GM10248 (cell line): ENCODE results near the gene DTNA.

ENCODE experiments used
- CTCF ChIA-PET: fragments of 300-600 bp; sonication (Branson Sonifier 250); formaldehyde crosslinking; extraction: SDS; loops from one replicate; lab custom pipeline; 2021; ENCODE audit warnings: antibody characterized with exemption; lab: Yijun Ruan, JAX
- POLR2A ChIA-PET: fragments of 350-650 bp; sonication (Branson Sonifier 250); formaldehyde crosslinking; extraction: SDS; loops from one replicate; lab custom pipeline; 2020; ENCODE audit warnings: antibody characterized with exemption; lab: Yijun Ruan, JAX
- DNase-seq: peaks from one replicate; pipeline ENCODE4 v3.0.0; 2012; ENCODE audit errors: extremely low spot score
- CTCF ChIP-seq: IDR thresholded peaks from 2 replicates; pipeline ENCODE4 v1.5.1; 2012; ENCODE audit warnings: mild to moderate bottlenecking, low read depth; ENCODE audit errors: extremely low read depth, missing control alignments, control extremely low read depth

Gene DTNA

DNA sequence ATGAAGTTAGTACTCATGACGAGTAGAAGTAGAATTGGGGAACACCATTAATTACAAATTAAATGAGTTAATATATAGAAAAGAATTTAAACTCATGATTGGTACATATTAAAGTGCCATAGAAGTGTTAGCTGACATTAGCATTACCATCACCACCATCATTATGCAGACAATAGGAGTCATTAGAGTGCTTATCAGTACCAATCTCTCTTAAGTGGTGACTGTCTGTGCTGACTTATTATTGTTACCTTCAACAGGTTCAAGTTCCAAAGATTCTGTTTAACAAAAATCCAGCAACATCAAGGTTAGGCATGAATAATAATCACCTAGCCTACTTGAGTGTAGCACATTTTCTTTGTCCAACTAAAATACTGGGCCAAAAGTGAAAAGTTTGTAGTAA lies 222.3 kb downstream of the DTNA start:
- no peak for DNase-seq
- POLR2A ChIA-PET, result no interaction called here
- TF ChIP-seq CTCF, result no peak
- CTCF ChIA-PET, result interaction anchor here (0.9 to 1.2 kb wide), 4 partner anchors 7 to 100 kb away, joined by 3 to 4 read pairs (median 3); no protein-coding TSS in a partner anchor

GRCh38 chr18:34932792-34933466 lies 222.8 kb downstream of the DTNA start:
- POLR2A ChIA-PET, result no interaction called here
- TF ChIP-seq CTCF, result no peak
- no peak for DNase-seq
- CTCF ChIA-PET, result interaction anchor here (0.9 to 1.2 kb wide), 4 partner anchors 8 to 100 kb away, joined by 3 to 4 read pairs (median 3); no protein-coding TSS in a partner anchor

GRCh38 chr18:34933909-34934661 lies 224.0 kb downstream of the DTNA start:
- ChIA-PET CTCF (no interaction called here), POLR2A (no interaction called here)
- DNase-seq, result no peak
- TF ChIP-seq CTCF, result no peak

- ChIA-PET CTCF (no interaction called here), POLR2A (no interaction called here)
- DNase-seq, result no peak
- no peak for TF ChIP-seq CTCF
Observed at GRCh38 chr18:34936772-34937171, 226.7 kb downstream of the DTNA start.

DNA sequence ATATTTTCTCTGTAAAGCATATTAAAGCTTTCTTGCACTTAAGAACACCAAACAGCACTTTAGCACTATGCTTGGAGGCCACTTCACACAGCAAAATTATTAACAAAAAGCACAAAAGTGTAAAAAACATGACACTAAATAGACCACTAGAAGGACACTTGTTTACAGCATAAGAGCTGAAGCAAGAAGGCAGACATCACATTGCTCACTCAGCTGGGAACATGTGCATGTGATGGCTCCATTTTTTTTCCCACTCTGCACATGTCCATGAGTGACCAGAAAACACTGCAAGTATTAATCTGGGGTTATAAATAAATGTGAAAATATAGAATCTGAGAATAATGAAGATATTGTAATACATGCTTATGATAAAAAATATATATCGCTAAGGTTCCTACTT lies 228.0 kb downstream of the DTNA start:
- CTCF ChIA-PET, result interaction anchor here (0.9 kb wide), 1 partner anchor 9 kb away, joined by 3 read pairs; no protein-coding TSS in a partner anchor
- DNase-seq, result no peak
- TF ChIP-seq CTCF, result no peak
- POLR2A ChIA-PET, result no interaction called here
